ENCODE data around the gene NETO2.

NETO2 gene

DNA sequence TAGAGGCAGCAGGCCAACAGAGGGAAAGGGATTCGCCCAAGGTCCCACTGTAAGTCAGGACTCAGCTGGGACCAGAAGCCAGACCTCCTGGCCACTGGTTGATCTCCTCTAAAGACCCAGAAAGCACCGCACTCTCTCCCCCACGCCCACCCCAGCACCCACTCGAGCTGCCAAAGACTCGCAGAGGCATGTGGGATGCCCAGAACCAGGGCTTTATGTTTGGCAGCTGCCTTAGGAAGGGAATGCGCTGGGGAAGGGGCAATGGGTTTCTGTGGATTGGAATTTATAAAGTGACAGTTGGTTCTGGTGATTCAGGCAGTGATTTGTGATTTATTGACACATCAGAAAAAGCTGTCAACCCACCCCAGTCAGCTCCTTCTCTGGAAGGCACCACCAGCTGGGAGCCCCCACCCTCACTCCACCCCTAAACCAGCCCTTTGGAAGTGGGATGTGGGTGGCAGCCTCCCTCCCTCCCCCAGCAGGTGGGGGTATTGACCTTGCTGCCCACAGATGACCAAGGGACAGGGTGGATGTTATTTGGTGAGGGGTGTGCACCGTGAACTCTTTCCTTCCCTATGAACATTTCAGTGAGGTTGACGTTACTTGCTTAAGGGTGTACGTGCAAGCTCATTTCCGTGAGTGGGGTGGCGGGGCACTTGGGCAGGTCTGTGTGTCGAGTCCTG, 93.7 kb downstream of the NETO2 start:
- H3K27ac ChIP-seq: no peak overlapping the region
- H3K4me3 ChIP-seq: no peak overlapping the region

GRCh38 chr16:47047524-47048203, 96.1 kb downstream of the NETO2 start:
- H3K4me3 ChIP-seq: no peak overlapping the region
- no peak overlapping the region for H3K27ac ChIP-seq

GRCh38 chr16:47046726-47047523, 96.8 kb downstream of the NETO2 start:
- no peak overlapping the region for H3K4me3 ChIP-seq
- H3K27ac ChIP-seq: no peak overlapping the region

DNA sequence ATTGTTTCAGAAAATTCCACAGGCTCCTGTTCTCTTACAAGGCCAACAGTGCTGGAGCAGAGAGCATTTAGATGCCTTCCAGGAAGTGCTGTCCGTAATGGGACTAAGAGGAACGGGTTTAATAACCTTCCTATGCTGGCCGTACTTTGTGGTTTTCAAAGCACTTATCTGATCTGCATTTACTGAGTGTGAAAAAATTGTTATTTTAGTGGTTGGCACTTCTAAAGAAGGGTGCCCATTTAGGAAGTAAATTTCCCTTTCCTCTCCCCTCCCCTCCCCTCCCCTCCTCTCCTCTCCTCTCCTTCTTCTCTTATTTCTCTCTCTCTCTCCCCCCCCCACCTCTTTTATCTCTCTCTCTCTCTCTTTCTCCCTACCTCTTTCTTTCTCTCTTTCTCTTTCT, 98.3 kb downstream of the NETO2 start:
- Histone ChIP-seq H3K27ac (no peak overlapping the region), H3K4me3 (no peak overlapping the region)

GRCh38 chr16:47045023-47045422, 98.7 kb downstream of the NETO2 start:
- no peak overlapping the region for H3K27ac ChIP-seq
- no peak overlapping the region for H3K4me3 ChIP-seq

DNA sequence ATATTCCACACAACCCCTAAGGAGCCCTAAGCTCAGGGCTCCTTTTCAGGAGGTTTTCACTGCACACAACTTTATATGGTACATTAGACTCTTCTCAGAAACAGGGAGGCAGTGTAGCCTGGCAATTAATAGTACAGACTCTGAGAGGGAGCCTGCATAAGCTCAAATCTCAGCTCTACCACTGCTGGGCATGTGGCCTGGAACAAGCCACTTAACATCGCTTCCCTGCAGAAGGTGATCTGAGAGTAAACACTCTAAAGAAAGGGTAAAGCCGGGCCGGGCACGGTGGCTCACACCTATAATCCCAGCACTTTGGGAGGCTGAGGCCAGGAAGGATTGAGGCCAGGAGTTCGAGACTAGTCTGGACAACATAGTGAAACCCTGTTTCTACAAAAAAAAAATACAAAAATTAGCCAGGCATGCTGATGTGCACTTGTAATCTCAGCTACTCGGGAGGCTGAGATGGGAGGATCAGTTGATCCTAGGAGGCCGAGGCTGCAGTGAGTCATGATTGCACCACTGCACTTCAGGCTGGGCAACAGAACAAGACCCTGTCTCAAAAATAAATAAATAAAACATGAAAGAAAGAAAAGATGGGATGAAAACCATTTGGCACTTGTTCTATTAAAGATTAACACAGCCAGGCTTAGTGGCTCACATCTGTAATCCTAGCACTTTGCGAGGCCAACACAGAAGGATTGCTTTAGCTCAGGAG, 99.6 kb downstream of the NETO2 start:
- H3K4me3 ChIP-seq: no peak overlapping the region
- no peak overlapping the region for H3K27ac ChIP-seq

- H3K27ac ChIP-seq: no peak overlapping the region
- H3K4me3 ChIP-seq: no peak overlapping the region
Measured at GRCh38 chr16:47043200-47043599, 100.5 kb downstream of the NETO2 start.

GRCh38 chr16:47037746-47038458, 105.8 kb downstream of the NETO2 start:
- Histone ChIP-seq H3K27ac (peak overlapping the region in 18 of 21 experiments; percentile 23 to 82 (median 57)), H3K4me3 (peak overlapping the region; percentile 49 to 60 (median 57))

DNA sequence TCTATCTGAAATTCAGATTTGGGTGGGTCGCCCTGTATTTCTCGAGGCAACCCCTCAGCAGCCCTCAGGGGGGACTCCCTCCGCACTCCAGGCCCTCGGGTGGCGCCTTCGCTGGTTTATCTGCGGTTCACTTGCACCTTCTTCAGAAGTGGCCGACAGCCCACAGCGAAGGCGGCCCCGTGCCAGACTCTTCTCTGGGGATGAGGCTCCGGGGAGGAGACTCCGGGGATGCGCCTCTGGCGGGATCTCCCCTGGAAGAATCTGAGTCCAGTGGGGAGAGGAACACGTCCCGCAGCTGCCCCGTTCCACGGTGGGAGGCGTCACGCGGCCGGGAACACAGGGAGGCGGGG, 106.4 kb downstream of the NETO2 start:
- Histone ChIP-seq H3K27ac (peak overlapping the region in 15 of 21 experiments; percentile 23 to 82 (median 63)), H3K4me3 (peak overlapping the region; percentile 49 to 60 (median 57))

GRCh38 chr16:47036201-47036600, 107.5 kb downstream of the NETO2 start:
- Histone ChIP-seq H3K27ac (no peak overlapping the region), H3K4me3 (no peak overlapping the region)

GRCh38 chr16:47035436-47035835, 108.3 kb downstream of the NETO2 start:
- no peak overlapping the region for H3K4me3 ChIP-seq
- H3K27ac ChIP-seq: no peak overlapping the region

DNA sequence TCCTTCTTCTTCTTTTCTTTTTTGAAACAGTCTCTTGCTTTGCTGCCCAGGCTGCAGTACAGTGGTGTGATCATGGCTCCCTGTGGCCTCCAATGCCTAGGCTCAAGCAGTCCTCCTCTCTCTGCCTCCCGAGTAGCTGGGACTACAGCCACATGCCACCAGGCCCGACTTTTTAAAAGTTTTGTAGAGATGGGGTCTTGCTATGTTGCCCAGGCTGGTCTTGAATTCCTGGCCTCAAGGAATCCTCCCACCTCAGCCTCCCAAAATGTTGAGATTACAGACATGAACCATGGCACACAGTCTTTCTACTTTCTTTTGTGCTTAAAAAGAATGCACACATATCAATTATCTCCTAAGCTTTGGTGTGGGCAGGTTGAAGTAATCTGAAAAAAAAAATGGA, 109.3 kb downstream of the NETO2 start:
- H3K27ac ChIP-seq: no peak overlapping the region
- H3K4me3 ChIP-seq: no peak overlapping the region

GRCh38 chr16:47033176-47033575, 110.6 kb downstream of the NETO2 start:
- no peak overlapping the region for H3K27ac ChIP-seq

GRCh38 chr16:47029724-47030123, 114.0 kb downstream of the NETO2 start:
- Histone ChIP-seq H3K27ac (no peak overlapping the region), H3K4me3 (no peak overlapping the region)

More at GRCh38 chr16:47033176-47033575, 110.6 kb downstream of the NETO2 start:
- no peak overlapping the region for H3K4me3 ChIP-seq

- no peak overlapping the region for H3K27ac ChIP-seq
Measured at GRCh38 chr16:47028767-47029377, 114.9 kb downstream of the NETO2 start.

More at GRCh38 chr16:47028767-47029377, 114.9 kb downstream of the NETO2 start:
- no peak overlapping the region for H3K4me3 ChIP-seq
